Transverse colon (tissue), 3 donors: ENCODE results near the gene REEP1.

Experiments
- CTCF ChIP-seq, 5 experiments: fragments of 200-600 bp in 3 of 5; fragments of 450-650 bp in 2 of 5; sonication (generic) in 3 of 5; IDR thresholded peaks; 1 replicate in 2 of 5; 2 replicates in 3 of 5; pipeline ENCODE4 v1.5.1; 2016 to 2017; ENCODE audit warnings: antibody characterized with exemption in 5 of 5, inconsistent platforms in 3 of 5, mild to moderate bottlenecking in 2 of 5, moderate library complexity in 1 of 5
- POLR2A ChIP-seq: fragments of 450-650 bp; IDR thresholded peaks from one replicate; pipeline ENCODE4 v1.6.1; 2016; ENCODE audit warnings: antibody characterized with exemption, mild to moderate bottlenecking, moderate library complexity

GRCh38 chr2:86304416-86304815 is 33.0 kb downstream of the REEP1 start:
- TF ChIP-seq CTCF (IDR thresholded peaks at IDR 0.05) (no peak), POLR2A (no peak)
